ENCODE data around the gene NRN1.

The NRN1 gene

GRCh38 chr6:6008089-6008647 is 1.4 kb upstream of the NRN1 start:
- H3K9me3 ChIP-seq: no peaks in the 10 kb centered on the region
- H3K27ac ChIP-seq: no peak overlapping the region
- no peak for TF ChIP-seq CTCF (IDR thresholded peaks at IDR 0.05)
- H3K4me1 ChIP-seq (ENCODE audit: control insufficient read depth in 1 of 2, insufficient read depth in 1 of 2, low read depth in 1 of 2, low read length in 1 of 2): peaks cover 45 to 54% of the 10 kb centered on the region in 2 experiments
- no peaks in the 10 kb centered on the region for H3K36me3 ChIP-seq
- peak overlapping the region; percentile 60 to 73 for H3K4me3 ChIP-seq (ENCODE audit: low read depth in 1 of 2, low read length in 1 of 2)
- H3K27me3 ChIP-seq: peaks cover 100% of the 10 kb centered on the region

- Histone ChIP-seq H3K4me3 (ENCODE audit: low read depth in 1 of 2, low read length in 1 of 2) (peak overlapping the region; percentile 60 to 73), H3K4me1 (ENCODE audit: control insufficient read depth in 1 of 2, insufficient read depth in 1 of 2, low read depth in 1 of 2, low read length in 1 of 2) (peaks cover 51 to 60% of the 10 kb centered on the region in 2 experiments)
- no peak for TF ChIP-seq CTCF (IDR thresholded peaks at IDR 0.05)
These were observed 802 bp upstream of the NRN1 start for GRCh38 chr6:6007366-6008088.

GRCh38 chr6:6006006-6006427 is 708 bp downstream of the NRN1 start:
- H3K9me3 ChIP-seq: no peaks in the 10 kb centered on the region
- H3K36me3 ChIP-seq: no peaks in the 10 kb centered on the region
- H3K27me3 ChIP-seq: peaks cover 100% of the 10 kb centered on the region
- TF ChIP-seq CTCF (IDR thresholded peaks at IDR 0.05): no peak
- H3K4me1 ChIP-seq (ENCODE audit: control insufficient read depth in 1 of 2, insufficient read depth in 1 of 2, low read depth in 1 of 2, low read length in 1 of 2): peaks cover 61 to 72% of the 10 kb centered on the region in 2 experiments
- no peak overlapping the region for H3K4me3 ChIP-seq (ENCODE audit: low read depth in 1 of 2, low read length in 1 of 2)
- H3K27ac ChIP-seq: no peak overlapping the region

More at GRCh38 chr6:6007366-6008088, 802 bp upstream of the NRN1 start:
- Histone ChIP-seq H3K36me3 (no peaks in the 10 kb centered on the region), H3K27ac (no peak overlapping the region), H3K27me3 (peaks cover 100% of the 10 kb centered on the region), H3K9me3 (no peaks in the 10 kb centered on the region)

- no peaks in the 10 kb centered on the region for H3K9me3 ChIP-seq
- H3K36me3 ChIP-seq: no peaks in the 10 kb centered on the region
- no peak overlapping the region for H3K27ac ChIP-seq
- TF ChIP-seq CTCF (IDR thresholded peaks at IDR 0.05): no peak
- H3K4me3 ChIP-seq (ENCODE audit: low read depth in 1 of 2, low read length in 1 of 2): peak overlapping the region in 1 of 2 experiments; percentile 63
- peaks cover 100% of the 10 kb centered on the region for H3K27me3 ChIP-seq
- peaks cover 61 to 72% of the 10 kb centered on the region in 2 experiments for H3K4me1 ChIP-seq (ENCODE audit: control insufficient read depth in 1 of 2, insufficient read depth in 1 of 2, low read depth in 1 of 2, low read length in 1 of 2)
These were observed 1.4 kb downstream of the NRN1 start for GRCh38 chr6:6005051-6006005.

- Histone ChIP-seq H3K9me3 (no peaks in the 10 kb centered on the region), H3K4me3 (ENCODE audit: low read depth in 1 of 2, low read length in 1 of 2) (peak overlapping the region; percentile 58 to 63), H3K4me1 (ENCODE audit: control insufficient read depth in 1 of 2, insufficient read depth in 1 of 2, low read depth in 1 of 2, low read length in 1 of 2) (peaks cover 66 to 79% of the 10 kb centered on the region in 2 experiments), H3K27ac (no peak overlapping the region), H3K27me3 (peaks cover 100% of the 10 kb centered on the region), H3K36me3 (no peaks in the 10 kb centered on the region)
- TF ChIP-seq CTCF (IDR thresholded peaks at IDR 0.05): no peak
These were observed 2.2 kb downstream of the NRN1 start for GRCh38 chr6:6004390-6004995.
